Common myeloid progenitor, CD34-positive (primary cell): ENCODE data around the gene SLCO3A1.

Experiments used
- CTCF ChIA-PET: fragments of 350-600 bp; sonication (Branson Sonifier 250); formaldehyde crosslinking; loops from one replicate; lab custom pipeline; 2021; ENCODE audit warnings: antibody characterized with exemption; lab: Charles Lee
- POLR2A ChIA-PET: fragments of 350-600 bp; sonication (Branson Sonifier 250); formaldehyde crosslinking; loops from one replicate; lab custom pipeline; 2021; ENCODE audit warnings: antibody characterized with exemption; lab: Charles Lee
- DNase-seq, 3 donors: peaks; one replicate each; pipeline versions ENCODE4 v3.0.0 to v3.0.0-alpha.2; 2013
- H3K27ac ChIP-seq, 2 experiments: 1 replicate in 1 of 2; 2 replicates in 1 of 2; pipeline ENCODE4 v1.7.0; 2013; ENCODE audit warnings: inconsistent platforms in 2 of 2, low read length in 2 of 2, mild to moderate bottlenecking in 2 of 2, low read depth in 1 of 2, moderate library complexity in 1 of 2; ENCODE audit not compliant: severe bottlenecking in 2 of 2, insufficient read depth in 1 of 2, poor library complexity in 1 of 2
- H3K27me3 ChIP-seq, 5 experiments: replicated peaks in 2 of 5; 1 replicate in 3 of 5; 2 replicates in 2 of 5; pipeline versions ENCODE4 v1.6.1 to v1.7.0; 2013; ENCODE audit warnings: low read length in 4 of 5, mild to moderate bottlenecking in 2 of 5, moderate library complexity in 2 of 5, inconsistent platforms in 1 of 5; ENCODE audit not compliant: insufficient read depth in 5 of 5, control insufficient read depth in 4 of 5
- H3K36me3 ChIP-seq, 4 experiments: 1 replicate in 2 of 4; 2 replicates in 2 of 4; pipeline versions ENCODE4 v1.6.1 to v1.7.0; 2013; ENCODE audit warnings: low read length in 3 of 4, control low read depth in 1 of 4, mild to moderate bottlenecking in 1 of 4; ENCODE audit not compliant: control insufficient read depth in 4 of 4, insufficient read depth in 4 of 4
- H3K4me1 ChIP-seq, 4 experiments: 1 replicate in 3 of 4; 2 replicates in 1 of 4; pipeline versions ENCODE4 v1.6.1 to v1.7.1; 2013; ENCODE audit warnings: low read length in 3 of 4, mild to moderate bottlenecking in 3 of 4, control low read depth in 1 of 4, inconsistent platforms in 1 of 4, moderate library complexity in 1 of 4; ENCODE audit not compliant: control insufficient read depth in 4 of 4, insufficient read depth in 4 of 4; ENCODE audit errors: control extremely low read depth in 1 of 4
- H3K4me3 ChIP-seq, 7 experiments: 1 replicate in 4 of 7; 2 replicates in 3 of 7; pipeline versions ENCODE4 v1.5.1 to v1.7.0; 2013; ENCODE audit warnings: mild to moderate bottlenecking in 7 of 7, low read length in 6 of 7, moderate library complexity in 6 of 7, inconsistent platforms in 2 of 7, low read depth in 2 of 7, control low read depth in 1 of 7; ENCODE audit not compliant: insufficient read depth in 4 of 7, control insufficient read depth in 1 of 7; ENCODE audit errors: extremely low read depth in 1 of 7
- H3K9me3 ChIP-seq, 5 experiments: 1 replicate in 4 of 5; 2 replicates in 1 of 5; pipeline versions ENCODE4 v1.6.1 to v1.7.1; 2013; ENCODE audit warnings: low read length in 4 of 5, mild to moderate bottlenecking in 2 of 5, inconsistent platforms in 1 of 5, low read depth in 1 of 5, moderate library complexity in 1 of 5; ENCODE audit not compliant: control insufficient read depth in 4 of 5, insufficient read depth in 2 of 5; ENCODE audit errors: control extremely low read depth in 1 of 5
- WGBS: methylation state at CpG from one replicate; pipeline ENCODE4 v1.1.5; 2013; ENCODE audit not compliant: insufficient coverage; 5-methylcytosine and 5-hydroxymethylcytosine counted together

The SLCO3A1 gene

DNA sequence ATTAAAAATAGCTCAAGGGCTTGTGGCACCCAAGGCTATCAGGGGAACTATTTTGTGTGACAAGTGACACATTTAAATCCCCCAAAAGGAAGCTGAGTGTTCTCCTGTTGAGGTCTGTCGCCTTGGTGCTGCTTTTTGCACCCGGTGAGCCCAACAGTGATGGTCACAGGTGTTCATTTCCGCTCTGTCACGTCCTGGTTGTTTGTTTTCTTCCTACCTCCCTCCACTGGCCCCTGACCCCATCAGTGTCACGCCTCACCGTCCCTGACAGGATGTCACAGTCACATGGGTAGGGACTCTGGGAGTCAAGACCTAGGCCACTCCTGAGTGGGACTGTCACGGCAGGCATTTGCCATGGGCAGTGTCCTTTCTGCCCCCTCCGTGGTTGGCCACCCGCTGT, 11.2 kb downstream of the SLCO3A1 start:
- Histone ChIP-seq H3K27me3 (no peaks in the 10 kb centered on the region), H3K9me3 (peaks cover 0 to 3% (median 0%) of the 10 kb centered on the region in 5 experiments), H3K36me3 (no peaks in the 10 kb centered on the region), H3K27ac (no peak overlapping the region), H3K4me3 (no peak overlapping the region), H3K4me1 (peaks cover 12 to 73% (median 39%) of the 10 kb centered on the region in 4 experiments)
- ChIA-PET CTCF (interaction anchor here (1.5 to 5.8 kb wide), 2 partner anchors 13 to 77 kb away, joined by 4 to 33 read pairs; partner anchors contain the start of gene SLCO3A1), POLR2A (interaction anchor here (1.0 kb wide), 1 partner anchor 10 kb away, joined by 3 read pairs; no protein-coding TSS in a partner anchor)
- 39% methylated on average over 5 of the region's 9 CpGs for WGBS
- peak in 2 of 3 donors; percentile 62 to 72 for DNase-seq

DNA sequence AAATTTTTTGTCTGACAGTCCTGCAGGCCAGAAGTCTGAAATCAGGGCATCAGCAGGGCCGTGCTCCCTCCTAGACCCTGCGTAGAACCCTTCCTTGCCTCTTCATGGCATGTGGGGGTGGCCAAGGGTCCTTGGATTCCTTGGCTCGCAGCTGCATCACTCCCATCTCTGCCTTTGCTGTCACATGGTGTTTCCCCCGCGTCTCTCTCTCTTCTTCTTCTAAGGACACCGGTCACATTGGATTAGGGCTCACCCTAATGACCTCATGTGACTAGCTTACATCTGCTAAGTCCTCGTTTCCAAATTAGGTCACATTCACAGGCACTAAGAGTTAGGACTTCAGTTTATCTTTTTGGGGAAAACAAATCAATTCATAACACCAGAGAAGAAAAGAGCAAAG, 12.0 kb downstream of the SLCO3A1 start:
- CTCF ChIA-PET = interaction anchor here (1.5 to 5.8 kb wide), 2 partner anchors 13 to 76 kb away, joined by 4 to 33 read pairs; partner anchors contain the start of gene SLCO3A1
- H3K27ac ChIP-seq = no peak overlapping the region

DNA sequence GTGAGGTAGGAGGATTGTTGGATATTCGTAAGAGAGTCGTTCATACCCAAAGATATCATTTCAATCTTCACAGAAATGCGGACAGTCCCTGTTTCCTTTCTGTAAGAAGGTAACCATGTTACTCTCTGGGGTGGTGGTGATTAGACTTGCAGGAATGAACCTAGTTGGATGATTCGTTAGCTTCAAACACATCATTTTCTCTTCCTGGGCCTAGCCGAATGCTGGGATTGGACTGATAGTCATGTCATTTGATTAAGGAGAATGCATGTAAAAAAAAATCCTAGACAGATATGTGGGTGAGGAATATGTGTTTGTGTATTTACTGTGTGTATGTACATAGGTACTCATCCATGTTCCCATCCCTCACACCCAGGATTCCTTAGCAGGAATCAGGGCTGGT, 12.4 kb downstream of the SLCO3A1 start:
- POLR2A ChIA-PET = no interaction called here
- Histone ChIP-seq H3K27me3 (no peaks in the 10 kb centered on the region), H3K4me3 (no peak overlapping the region), H3K27ac (no peak overlapping the region), H3K4me1 (peaks cover 6 to 63% (median 32%) of the 10 kb centered on the region in 4 experiments), H3K9me3 (peaks cover 0 to 5% (median 0%) of the 10 kb centered on the region in 5 experiments), H3K36me3 (no peaks in the 10 kb centered on the region)
- CTCF ChIA-PET = interaction anchor here (1.1 to 5.8 kb wide), 2 partner anchors 14 to 80 kb away, joined by 3 to 33 read pairs; partner anchors contain the start of gene SLCO3A1
- DNase-seq = no peak
- 100% methylated on average over 1 of the region's 5 CpGs for WGBS

More for the DNA sequence above, 12.0 kb downstream of the SLCO3A1 start:
- Histone ChIP-seq H3K4me3 (no peak overlapping the region), H3K36me3 (no peaks in the 10 kb centered on the region), H3K4me1 (peaks cover 10 to 66% (median 36%) of the 10 kb centered on the region in 4 experiments), H3K9me3 (peaks cover 0 to 5% (median 0%) of the 10 kb centered on the region in 5 experiments), H3K27me3 (no peaks in the 10 kb centered on the region)
- POLR2A ChIA-PET = no interaction called here
- no peak for DNase-seq
- WGBS = 100% methylated on average over 5 of the region's 7 CpGs

DNA sequence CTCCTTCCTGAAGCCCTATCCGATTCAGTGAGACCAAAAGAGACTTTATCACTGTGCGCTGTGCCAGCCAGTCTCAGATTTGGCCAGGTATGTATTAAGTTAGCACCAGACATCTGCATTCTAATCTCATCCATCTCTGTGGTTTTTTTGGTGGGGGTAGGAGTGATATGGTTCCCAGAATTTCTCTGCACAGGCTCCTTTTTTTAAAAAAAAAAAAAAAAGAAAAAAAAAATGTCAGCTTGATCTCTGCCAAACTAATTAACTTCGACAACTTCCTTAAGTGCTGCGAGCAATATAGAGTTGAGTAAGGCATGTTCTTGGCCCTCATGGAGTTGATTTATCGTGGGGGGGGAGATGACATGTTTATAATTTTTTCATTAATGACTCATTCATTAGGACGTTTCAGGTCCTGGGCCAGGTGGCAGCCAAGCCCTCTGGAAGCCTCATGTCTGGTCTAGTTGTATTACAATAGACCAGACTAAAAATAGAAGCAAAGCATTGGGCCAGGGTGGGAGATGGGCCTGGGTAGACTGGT, 12.9 kb downstream of the SLCO3A1 start:
- ChIA-PET POLR2A (no interaction called here), CTCF (interaction anchor here (1.1 to 5.8 kb wide), 3 partner anchors 14 to 80 kb away, joined by 3 to 33 read pairs (median 6); partner anchors contain the start of gene SLCO3A1)
- WGBS = 50% methylated on average over 1 of the region's 6 CpGs
- peak in 2 of 3 donors; percentile 69 to 76 for DNase-seq
- H3K9me3 ChIP-seq = peaks cover 0 to 5% (median 0%) of the 10 kb centered on the region in 5 experiments
- H3K36me3 ChIP-seq = no peaks in the 10 kb centered on the region
- no peak overlapping the region for H3K4me3 ChIP-seq
- no peaks in the 10 kb centered on the region for H3K27me3 ChIP-seq
- H3K4me1 ChIP-seq = peaks cover 3 to 63% (median 31%) of the 10 kb centered on the region in 4 experiments
- H3K27ac ChIP-seq = no peak overlapping the region

DNA sequence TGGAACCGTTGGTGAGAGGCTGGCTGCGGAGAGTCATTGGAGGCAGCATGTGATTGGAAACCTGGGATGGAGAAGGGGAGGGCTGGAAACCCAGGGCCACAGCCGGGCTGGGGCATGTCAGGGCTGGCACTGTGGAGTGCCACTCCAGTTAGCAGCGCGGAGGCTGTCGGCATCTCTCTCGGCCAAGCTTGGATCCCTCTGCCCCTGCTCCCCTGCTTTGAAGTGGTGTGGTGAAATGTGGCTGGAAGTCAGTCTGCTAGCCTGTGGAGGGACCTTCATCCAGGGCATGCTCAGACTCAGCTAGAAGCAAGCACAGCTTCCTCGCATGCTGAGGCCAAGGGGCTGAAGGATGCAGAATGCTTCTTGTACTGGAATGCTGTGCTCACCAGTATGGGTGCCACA, 13.5 kb downstream of the SLCO3A1 start:
- peaks cover 3 to 59% (median 30%) of the 10 kb centered on the region in 4 experiments for H3K4me1 ChIP-seq
- CTCF ChIA-PET = interaction anchor here (0.7 to 5.8 kb wide), 7 partner anchors 13 to 565 kb away, joined by 3 to 33 read pairs (median 3); partner anchors contain the start of gene SLCO3A1
- no peaks in the 10 kb centered on the region for H3K27me3 ChIP-seq
- H3K9me3 ChIP-seq = peaks cover 0 to 5% (median 0%) of the 10 kb centered on the region in 5 experiments
- no peak overlapping the region for H3K27ac ChIP-seq
- POLR2A ChIA-PET = no interaction called here
- no peaks in the 10 kb centered on the region for H3K36me3 ChIP-seq
- no peak overlapping the region for H3K4me3 ChIP-seq
- 100% methylated on average over 8 of the region's 8 CpGs for WGBS
- no peak for DNase-seq

DNA sequence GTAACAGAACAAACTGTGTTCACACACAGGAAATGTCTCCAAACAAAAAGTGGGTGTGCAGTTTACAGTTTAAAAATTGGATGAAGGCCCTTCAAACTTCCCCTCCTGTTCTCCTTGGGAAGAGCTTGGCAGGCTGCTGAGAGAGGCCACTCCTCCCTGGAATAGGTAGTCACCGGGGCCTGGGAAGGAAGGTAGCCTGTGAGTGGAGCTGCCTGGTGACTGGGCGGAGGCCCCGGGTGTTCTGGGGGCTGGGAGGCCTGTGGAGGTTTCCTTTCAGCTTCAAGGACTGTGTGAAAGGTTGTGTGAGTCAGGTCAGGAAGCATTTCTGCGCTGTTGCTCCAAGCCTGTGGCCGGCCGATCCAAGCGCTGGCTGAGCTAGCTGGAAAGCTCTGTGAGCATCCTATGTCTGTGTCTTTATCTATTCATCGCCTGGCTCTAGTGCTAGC, 14.1 kb downstream of the SLCO3A1 start:
- DNase-seq = peak in 2 of 3 donors; percentile 37 to 52
- Histone ChIP-seq H3K27me3 (no peaks in the 10 kb centered on the region), H3K4me3 (no peak overlapping the region), H3K9me3 (peaks cover 0 to 5% (median 0%) of the 10 kb centered on the region in 5 experiments), H3K4me1 (peaks cover 3 to 58% (median 30%) of the 10 kb centered on the region in 4 experiments), H3K27ac (no peak overlapping the region), H3K36me3 (peaks cover 0 to 2% (median under 1%) of the 10 kb centered on the region in 4 experiments)
- ChIA-PET CTCF (interaction anchor here (0.7 to 5.8 kb wide), 7 partner anchors 12 to 565 kb away, joined by 3 to 33 read pairs (median 3); partner anchors contain the start of gene SLCO3A1), POLR2A (interaction anchor here (0.6 to 0.7 kb wide), 2 partner anchors 14 to 18 kb away, joined by 3 read pairs; partner anchors contain the start of gene SLCO3A1)
- WGBS = 56% methylated on average over 8 of the region's 8 CpGs
